ENCODE data around the gene NXPH4.

Gene NXPH4

GRCh38 chr12:57185403-57185802 is 31.2 kb upstream of the NXPH4 start:
- DNase-seq, result no peak

GRCh38 chr12:57185906-57186508 is 30.6 kb upstream of the NXPH4 start:
- DNase-seq, result no peak

- DNase-seq, result no peak
Measured at GRCh38 chr12:57187222-57188089, 29.1 kb upstream of the NXPH4 start.

- no peak for DNase-seq
Measured at GRCh38 chr12:57188090-57188425, 28.5 kb upstream of the NXPH4 start.

- peak; percentile 28 for DNase-seq
Measured at GRCh38 chr12:57190037-57190436, 26.6 kb upstream of the NXPH4 start.

- no peak for DNase-seq
Measured at GRCh38 chr12:57190821-57191220, 25.8 kb upstream of the NXPH4 start.

GRCh38 chr12:57191410-57191809 is 25.2 kb upstream of the NXPH4 start:
- DNase-seq, result no peak

GRCh38 chr12:57192920-57193319 is 23.7 kb upstream of the NXPH4 start:
- DNase-seq, result no peak

GRCh38 chr12:57193706-57194245 is 22.8 kb upstream of the NXPH4 start:
- DNase-seq, result no peak

- DNase-seq, result no peak
Measured at GRCh38 chr12:57194253-57194652, 22.3 kb upstream of the NXPH4 start.

- DNase-seq, result no peak
Measured at GRCh38 chr12:57195186-57195585, 21.4 kb upstream of the NXPH4 start.

GRCh38 chr12:57195611-57196371 is 20.8 kb upstream of the NXPH4 start:
- peak; percentile 52 for DNase-seq

- DNase-seq, result no peak
Measured at GRCh38 chr12:57196439-57196838, 20.2 kb upstream of the NXPH4 start.

GRCh38 chr12:57196956-57197355 is 19.6 kb upstream of the NXPH4 start:
- no peak for DNase-seq

GRCh38 chr12:57198329-57198728 is 18.3 kb upstream of the NXPH4 start:
- no peak for DNase-seq

GRCh38 chr12:57199191-57199590 is 17.4 kb upstream of the NXPH4 start:
- no peak for DNase-seq

GRCh38 chr12:57200497-57200896 is 16.1 kb upstream of the NXPH4 start:
- no peak for DNase-seq

- DNase-seq, result no peak
Measured at GRCh38 chr12:57201219-57201618, 15.4 kb upstream of the NXPH4 start.

- DNase-seq, result no peak
Measured at GRCh38 chr12:57201631-57202030, 15.0 kb upstream of the NXPH4 start.

- no peak for DNase-seq
Measured at GRCh38 chr12:57202321-57202720, 14.3 kb upstream of the NXPH4 start.

GRCh38 chr12:57203201-57203600 is 13.4 kb upstream of the NXPH4 start:
- DNase-seq, result no peak

GRCh38 chr12:57203791-57204190 is 12.8 kb upstream of the NXPH4 start:
- DNase-seq, result no peak

GRCh38 chr12:57204454-57204853 is 12.1 kb upstream of the NXPH4 start:
- no peak for DNase-seq

GRCh38 chr12:57205186-57205585 is 11.4 kb upstream of the NXPH4 start:
- DNase-seq, result no peak
